ELR (cell line): Measurements from ENCODE around the gene RUSC2.
"Not testable (repeated sequence)": the region's sequence is repeated elsewhere in the genome, so short reads cannot be mapped to it uniquely, and the experiment has no call there.

ENCODE experiments used
- DNase-seq: peaks from one replicate; pipeline ENCODE4 v3.0.0-alpha.2; 2015; ENCODE audit warnings: low read depth

Gene RUSC2

DNA sequence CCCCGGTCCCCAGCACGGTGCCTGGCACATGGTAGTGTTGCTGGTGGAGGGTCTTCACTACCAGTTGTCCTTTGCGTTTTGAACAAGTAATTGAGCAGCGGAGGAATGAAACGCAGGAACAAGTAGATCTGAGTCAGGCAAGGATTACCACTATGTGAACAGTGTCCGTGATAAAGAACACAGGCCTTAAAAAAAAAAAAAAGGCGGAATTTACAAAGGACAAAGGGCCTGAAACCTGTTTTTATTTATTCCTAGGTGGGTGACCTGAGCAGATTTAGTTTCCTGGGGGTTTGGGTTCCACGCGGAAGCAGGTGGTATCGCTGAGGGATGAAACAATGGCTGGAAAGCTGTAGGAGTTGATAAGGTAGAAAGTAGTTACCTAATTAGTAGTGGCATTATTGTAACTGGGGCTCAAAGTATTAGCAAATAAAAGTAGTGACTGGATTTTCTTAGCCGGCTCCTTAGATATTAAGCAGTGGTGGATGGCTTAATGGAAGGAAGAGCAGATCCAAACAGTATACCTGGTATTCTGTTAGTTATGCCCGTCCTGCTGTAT, 1.1 kb downstream of the RUSC2 start:
- DNase-seq = peak; percentile 59

DNA sequence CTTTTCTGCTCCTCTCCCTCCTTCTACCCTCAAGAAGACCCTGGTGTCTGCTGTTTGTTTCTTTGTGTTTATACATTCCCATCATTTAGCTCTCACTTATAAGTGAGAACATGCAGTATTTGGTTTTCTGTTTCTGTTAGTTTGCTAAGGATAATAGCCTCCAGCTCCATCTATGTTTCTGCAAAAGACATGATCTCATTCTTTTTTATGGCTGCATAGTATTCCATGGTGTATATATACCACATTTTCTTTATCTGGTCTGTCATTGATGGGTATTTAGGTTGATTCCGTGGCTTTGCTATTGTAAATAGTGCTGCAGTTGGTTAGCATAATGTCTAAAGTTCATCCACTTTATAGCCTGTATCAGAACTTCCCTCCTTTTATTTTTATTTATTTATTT, 3.2 kb downstream of the RUSC2 start:
- DNase-seq = not testable (repeated sequence)

DNA sequence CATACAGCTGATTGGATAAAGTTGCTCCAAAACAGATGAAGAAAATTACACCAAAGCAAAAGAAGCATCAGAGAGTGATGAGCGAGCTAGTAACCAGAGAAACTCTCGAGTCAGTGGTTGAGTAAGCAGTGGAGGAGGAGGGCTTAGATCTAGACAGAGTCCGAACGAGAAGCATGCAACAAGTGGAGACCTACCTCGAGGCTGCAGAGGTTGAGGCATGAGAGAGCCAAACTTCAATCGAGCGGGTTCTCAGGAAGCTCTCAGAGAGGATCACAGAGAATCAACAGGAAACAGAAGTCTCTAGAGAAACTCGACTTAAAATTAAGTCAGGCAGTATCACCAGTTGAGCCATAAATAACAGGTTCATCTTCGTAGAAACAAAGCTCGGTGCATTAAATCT, 6.1 kb downstream of the RUSC2 start:
- no peak for DNase-seq

DNA sequence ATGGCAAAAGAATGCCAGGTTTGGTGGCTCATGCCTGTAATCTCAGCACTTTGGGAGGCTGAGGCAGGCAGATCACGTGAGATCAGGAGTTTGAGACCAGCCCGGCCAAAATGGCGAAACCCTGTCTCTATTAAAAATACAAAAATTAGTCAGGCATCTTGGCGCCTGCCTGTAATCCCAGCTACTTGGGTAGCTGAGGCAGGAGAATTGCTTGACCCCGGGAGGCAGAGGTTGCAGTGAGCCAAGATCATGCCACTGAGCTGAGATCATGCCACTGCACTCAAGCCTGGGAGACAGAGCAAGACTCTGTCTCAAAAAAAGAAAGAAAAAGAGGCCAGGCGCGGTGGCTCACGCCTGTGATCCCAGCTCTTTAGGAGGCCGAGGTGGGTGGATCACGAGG, 8.3 kb downstream of the RUSC2 start:
- DNase-seq = not testable (repeated sequence)

DNA sequence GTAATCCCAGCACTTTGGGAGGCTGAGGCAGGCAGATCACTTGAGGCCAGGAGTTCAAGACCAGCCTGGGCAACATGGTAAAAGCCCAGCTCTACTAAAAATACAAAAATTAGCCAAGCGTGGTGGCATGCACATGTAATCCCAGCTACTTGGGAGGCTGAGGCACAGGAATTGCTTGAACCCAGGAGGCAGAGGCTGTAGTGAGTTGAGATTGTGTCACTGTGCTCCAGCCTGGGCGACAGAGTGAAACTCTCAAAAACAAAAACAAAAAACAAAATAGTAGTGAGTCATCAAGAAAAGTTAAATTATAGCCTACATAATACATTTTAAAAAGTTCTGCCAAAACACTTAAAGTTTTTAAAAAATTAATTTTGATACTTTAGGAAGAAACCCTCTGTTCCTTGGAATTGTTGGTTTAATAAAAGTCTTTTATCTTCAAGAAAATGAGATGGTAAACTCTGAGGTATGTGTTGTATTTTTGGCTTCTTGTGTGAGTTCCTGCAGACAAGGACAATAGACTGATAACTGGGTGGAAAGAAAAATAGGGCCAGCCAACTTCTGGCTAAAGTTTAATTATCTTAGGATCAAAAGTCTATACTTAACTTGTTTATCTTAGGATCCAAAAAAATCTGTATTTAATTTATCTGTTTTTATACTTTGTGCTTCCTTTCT, 9.3 kb downstream of the RUSC2 start:
- no peak for DNase-seq

DNA sequence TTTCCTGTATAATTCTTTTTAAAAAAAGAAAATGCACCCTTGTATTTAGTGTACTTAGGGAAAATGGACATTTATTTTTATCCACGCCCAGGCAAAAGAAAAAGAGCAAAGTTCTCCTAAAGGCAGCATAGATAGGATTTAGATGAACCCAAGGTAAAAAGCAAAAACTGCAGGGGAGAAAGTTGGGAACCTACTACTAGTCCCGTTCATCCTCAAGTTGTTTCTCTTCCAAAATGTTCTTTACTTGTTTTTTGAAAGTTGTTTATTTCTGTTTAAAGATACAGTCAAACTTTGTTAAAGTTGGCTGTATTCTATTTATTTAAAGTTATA, 9.8 kb downstream of the RUSC2 start:
- no peak for DNase-seq

DNA sequence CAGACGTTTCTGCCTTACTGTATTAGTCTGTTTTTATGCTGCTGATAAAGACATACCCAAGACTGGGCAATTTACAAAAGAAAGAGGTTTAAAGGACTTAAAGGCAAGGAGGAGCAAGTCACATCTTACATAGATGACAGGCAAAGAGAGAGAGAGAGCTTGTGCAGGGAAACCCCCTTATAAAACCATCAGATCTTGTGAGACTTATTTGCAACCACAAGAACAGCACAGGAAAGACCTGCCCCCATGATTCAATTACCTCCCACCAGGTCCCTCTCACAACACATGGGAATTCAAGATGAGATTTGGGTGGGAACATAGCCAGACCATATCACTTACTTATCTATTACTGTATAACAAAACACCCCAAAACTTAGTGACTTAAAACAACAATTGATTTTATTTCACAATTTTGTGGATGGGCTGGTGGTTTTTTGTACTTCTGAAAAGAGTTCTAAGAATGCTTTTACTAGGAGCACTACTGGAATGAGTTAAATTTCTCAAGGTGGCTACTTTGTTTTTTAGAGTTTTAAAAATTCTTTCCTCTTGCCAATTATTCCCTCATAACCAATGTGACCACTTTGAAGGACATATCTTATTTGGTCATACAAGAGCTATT, 10.3 kb downstream of the RUSC2 start:
- no peak for DNase-seq

DNA sequence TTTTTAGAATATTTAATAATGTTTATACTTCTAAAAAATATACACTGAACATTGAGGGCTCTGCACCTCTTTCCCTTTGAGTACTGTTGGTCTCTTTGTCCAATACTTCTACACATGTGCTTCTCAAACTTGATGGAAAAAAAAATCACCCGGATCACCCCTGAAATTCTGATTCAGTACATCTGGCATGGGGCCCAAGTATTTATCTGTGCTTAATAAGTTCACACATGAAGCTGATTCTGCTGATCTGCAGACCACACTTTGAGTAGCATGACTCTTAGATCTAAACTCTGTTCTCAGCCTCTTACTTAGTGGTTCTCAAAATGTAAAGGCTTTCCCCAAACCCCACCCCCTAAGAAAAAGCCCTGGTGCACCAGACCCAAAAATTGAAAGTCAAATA, 12.0 kb downstream of the RUSC2 start:
- DNase-seq = no peak

DNA sequence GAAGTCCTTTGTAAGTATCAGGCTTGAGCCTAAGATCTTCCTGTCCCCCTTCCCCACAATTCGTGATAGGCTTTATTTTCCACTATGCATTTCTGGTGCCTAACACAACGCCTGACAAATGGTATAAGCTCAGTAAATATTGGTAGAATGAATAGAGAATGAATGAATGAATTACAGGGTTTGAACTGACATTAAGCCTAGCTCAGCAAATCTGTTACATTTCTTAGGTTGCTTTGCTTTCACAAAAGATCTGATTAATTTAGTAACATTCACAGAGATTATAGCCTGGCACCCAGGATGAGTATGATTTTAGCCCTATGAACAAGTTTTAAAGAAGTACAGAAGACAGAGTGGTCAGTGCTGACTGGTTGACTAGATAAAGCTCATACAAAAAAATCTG, 16.4 kb downstream of the RUSC2 start:
- no peak for DNase-seq

DNA sequence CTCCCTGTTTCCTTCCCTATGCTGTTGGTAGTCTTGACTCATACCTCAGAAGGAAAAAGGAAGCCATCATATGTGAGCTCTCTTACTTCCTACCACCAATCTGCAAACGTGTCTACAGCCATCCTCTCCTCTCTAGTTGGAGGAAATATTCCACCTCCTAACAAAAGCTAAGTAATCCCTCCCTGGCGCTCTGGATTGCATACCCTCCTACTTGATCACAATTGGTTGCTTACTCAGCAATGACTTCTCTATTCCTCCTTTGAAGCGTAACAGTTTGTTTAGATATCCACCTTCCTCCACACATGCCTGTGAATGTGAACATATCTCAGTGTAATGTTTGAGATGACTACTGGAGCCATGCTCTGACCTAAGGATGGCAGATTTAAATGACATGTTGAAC, 18.2 kb downstream of the RUSC2 start:
- peak; percentile 51 for DNase-seq

DNA sequence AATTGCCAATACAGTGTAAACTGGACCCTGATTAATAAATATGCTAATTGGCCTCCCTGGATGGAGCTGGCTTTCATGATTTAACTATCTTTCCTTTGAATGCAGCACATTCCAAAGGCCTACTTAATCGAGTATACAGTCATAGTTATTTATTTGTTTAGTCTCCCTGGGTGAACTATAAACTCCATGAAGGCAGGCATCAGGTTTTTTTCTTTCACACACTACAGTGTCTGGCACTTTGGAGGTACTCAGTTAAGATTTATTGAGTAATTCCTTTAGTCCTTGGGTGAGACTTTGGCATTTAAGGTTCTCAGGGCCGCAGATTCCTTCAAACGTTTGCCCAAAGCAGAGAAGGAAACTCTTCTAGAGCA, 20.5 kb downstream of the RUSC2 start:
- peak; percentile 51 for DNase-seq

DNA sequence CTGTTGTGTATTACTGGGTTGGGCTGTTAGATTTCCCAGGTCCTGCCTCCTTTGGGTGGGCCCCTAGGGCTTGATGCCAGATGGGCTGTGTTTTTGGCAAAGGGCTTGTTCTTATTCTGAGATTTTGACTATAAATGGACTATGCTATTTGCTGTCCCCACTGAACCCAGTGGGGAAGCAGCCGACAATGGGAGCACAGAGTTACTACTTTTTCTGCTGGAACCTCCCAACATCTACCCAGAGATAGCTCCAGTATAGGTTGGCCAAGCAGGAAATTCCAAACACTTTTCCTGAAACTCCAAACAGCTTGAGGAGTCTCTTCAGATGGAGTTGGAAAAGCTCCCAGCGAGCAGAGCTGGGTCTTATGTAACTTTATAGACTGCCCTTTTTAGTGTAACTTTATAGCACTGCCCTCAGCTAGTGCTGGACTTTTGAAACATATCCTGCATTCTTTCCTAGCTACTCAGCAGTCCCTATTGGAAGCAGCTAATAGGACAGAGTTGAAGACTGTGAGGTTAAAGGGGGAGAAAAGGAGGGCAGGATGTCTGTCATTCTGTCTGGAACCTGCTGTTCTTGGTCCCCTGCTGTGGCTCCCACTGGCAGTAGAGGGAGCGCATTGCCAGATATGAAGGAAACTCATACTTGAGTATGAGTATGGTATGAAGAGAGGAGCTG, 21.0 kb downstream of the RUSC2 start:
- peak; percentile 96 for DNase-seq

DNA sequence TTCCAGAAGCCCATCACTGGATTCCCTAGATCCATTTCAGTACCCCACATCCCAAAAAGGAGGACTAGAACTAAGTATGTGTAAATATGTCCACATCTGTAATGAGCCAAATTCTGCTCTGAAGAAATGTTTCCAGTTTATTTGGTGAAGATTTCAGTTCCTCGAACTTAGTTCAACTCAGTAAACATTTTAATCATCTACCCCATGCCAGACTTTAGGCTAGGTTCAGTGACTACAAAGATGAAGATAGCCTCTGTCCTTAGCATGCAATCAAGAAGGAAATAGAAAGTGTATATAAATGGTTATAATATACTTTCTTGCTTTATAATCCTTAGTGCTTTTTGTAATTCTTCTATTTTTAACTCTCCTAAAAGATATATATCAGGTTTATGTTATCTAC, 21.5 kb downstream of the RUSC2 start:
- DNase-seq = no peak

DNA sequence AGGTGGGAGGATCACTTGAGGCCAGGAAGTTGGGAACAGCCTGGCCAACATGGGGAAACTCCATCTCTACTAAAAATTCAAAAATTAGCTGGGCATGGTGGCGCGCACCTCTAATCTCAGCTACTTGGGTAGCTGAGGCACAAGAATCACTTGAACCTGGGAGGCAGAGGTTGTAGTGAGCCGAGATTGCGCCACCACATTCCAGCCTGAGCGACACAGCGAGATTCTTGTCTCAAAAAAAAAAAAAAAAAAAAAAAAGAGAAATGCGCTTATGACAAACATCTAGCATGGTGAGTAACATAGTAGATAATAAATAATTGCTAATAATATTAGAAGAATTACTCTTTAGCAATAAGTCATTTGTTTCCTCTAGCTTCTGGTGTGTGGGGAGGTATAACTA, 25.9 kb downstream of the RUSC2 start:
- peak; percentile 72 for DNase-seq

DNA sequence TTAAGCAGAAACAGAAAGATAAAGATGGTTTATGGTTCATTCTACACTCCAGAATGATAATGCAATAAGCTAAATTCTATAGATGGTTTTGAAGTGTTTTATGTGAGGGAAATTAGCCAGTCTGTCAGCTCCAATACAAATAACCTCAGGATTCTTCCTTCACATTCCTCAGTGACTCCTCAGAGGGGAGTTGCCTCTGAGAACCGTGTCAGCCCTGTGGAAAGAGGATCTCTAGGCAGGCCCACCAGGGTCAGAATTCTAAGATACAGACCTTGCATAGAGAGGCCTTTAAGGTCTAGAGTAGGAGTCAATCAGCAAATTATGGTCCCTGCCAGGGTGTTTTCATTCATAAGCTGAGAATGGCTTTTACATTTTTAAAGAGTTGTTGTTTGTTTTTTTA, 26.6 kb downstream of the RUSC2 start:
- peak; percentile 94 for DNase-seq

DNA sequence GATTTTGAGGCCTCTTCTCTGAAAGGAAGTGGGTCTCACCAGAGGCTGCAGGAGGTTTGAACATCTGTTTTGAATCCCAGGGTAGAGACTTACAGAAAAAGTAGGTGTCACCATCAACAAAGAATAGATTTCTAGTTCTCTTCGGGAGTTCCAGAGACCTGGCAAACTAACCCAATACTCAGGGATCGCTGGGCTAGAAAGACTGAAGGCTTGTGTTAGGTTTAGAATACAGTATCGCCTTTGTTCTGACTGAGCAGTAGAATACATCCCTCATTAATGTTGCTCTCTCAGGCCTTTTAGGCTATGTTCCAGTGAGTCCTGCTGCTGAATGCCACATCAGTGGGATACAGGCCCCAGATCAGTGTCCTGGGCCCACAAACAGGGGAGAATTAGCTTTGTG, 27.2 kb downstream of the RUSC2 start:
- peak; percentile 22 for DNase-seq

DNA sequence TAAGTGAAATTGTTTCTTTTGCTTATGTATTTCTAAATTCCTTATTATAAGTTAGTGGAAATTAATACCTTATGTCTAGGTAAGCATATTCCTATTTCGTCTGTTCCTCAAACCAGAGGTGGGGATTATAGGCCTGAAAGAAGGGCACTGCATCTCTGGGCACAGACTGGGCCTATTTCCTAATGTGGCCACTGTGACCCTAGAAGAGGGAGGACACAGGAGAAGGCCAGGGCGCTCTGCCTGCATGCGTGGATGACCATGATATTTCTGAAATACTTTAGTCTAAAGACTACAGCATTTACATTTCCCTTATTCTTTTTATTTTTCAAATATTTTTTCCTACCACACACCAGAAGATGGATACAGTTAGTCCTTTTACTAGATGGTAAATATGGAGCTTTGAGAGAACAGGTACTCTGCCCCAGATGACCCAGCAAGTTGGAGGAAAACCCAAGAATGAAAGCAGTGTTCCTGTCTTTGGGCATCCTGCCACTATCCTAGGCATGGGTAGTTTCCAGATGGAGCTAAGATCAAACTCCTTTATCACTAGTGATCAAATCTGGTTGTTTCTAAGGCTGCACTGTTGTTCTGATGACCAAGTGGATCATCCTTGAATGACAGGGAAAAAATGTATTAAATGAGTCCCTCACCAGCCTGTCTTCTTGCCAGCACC, 27.8 kb downstream of the RUSC2 start:
- no peak for DNase-seq

DNA sequence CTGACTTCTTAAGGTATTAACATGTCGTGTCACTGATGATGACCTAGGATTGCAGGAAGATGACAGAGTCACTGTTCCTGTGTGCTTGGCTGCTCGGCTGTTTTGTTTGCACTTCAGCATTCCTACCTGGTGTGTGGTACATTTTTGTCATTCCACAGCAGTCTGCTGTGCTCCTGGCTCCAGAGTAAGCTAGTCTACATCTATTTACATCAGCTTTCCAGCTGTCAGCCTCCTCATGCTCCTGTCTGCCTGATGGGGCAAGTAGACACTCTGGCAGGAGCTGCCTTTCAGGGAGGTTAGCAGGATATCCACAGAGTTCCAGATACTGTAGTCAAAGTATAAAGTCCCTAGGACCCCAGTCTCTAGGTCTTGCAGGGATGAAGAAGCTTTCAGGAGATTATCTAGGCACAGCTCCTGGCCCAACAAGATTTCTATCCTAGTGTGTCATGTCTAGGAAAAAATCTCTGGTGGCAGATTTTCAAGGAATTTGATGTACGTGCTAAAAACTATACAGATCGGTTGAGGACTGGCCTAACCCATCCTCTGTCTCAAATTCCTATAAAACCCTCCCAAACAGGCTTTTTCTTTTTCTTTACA, 28.4 kb downstream of the RUSC2 start:
- peak; percentile 98 for DNase-seq

DNA sequence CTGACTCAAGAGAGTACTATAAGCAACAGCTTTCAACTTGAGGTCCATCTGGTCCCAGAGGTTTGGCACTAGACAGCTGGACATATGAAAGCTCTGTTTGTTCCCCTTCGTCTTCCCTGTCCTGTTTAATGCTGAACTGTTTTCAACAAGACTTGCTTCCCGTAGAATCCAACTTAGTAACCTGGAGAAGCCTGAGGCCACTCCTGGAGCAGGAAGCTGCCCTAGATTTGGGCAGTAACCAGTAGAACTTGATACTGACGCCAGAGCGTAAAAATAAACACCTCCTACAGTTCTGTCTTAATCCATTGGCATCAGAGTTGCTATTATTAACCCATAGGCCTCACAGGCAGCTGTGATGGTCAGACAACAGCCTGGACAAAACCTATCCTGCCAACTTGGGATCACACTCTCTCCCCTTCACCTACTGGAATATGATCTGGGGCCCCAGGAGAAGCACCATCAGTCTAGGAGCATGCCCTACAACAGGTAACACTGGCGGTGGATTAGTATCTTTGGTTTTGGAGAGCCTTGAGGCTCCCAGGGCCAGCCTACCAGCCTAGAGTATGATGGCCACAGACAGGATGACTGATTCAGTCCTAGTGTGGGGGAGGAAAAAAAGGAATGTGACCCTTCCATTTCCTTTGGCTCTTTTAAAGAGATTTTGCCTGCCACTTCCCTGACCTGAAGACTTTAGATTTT, 29.2 kb downstream of the RUSC2 start:
- peak; percentile 83 for DNase-seq

DNA sequence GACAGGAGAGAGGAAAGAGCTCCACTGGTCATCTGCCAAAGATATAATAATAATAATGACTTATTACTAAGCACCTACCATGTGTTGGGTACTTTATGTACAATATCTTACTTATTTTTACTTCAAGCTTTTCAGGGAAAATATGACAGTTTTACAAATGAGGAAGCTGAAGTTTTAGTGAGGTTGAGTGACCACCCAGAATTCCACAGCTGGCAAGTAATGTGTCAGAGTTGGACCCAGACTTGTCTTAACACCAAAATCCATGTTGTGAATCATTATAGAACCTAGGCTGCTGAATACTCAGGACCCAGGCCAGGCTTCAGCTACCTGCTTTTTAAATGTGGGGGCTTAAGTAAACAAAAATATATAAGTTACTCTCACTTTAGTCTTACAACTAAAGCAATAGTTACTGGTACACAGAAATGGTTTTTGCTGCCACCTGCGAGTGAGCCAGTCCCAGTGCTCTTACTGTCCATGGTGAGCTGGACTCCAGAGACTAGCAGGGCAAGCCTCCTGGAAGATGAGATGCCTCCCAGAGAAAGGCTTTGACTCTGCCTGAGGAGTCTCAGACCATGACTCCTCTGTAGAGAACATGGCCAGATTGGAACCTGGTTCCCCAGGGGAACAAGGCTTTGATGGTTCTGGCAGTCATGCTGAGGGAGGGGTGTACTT, 29.9 kb downstream of the RUSC2 start:
- peak; percentile 42 for DNase-seq

DNA sequence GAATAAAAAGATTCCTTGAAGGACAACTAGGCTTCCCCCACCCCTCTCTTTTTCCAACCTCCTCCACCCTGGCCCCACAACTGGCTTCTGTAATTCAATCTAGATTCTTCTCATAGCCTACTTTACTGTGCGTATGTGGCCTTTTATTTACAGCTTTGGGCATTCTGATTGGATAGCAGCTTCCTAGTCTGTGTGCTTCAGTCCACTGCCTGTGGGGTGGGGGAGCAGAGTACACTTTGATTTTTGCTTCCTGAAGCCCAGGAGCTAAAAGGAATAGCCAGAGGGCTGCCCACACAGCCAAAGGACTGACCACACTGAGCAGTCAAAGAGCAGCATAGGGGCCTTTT, 30.4 kb downstream of the RUSC2 start:
- no peak for DNase-seq
